SK-N-SH treated with all-trans-retinoic acid at 6 μM for 48 hours (cell line): Measurements from ENCODE around the gene PDZD2.

ENCODE experiments used
- ARNTL ChIP-seq: fragments of 450-650 bp; formaldehyde crosslinking; IDR thresholded peaks from 2 replicates; pipeline ENCODE4 v1.5.0; 2020; ENCODE audit warnings: low read depth, mild to moderate bottlenecking, moderate library complexity, borderline replicate concordance
- BACH2 ChIP-seq: fragments of 250-450 bp; sonication (Bioruptor Pico); IDR thresholded peaks from 2 replicates; pipeline ENCODE4 v1.9.0; 2021; ENCODE audit warnings: mild to moderate bottlenecking, borderline replicate concordance
- GLIS3 ChIP-seq: fragments of 250-450 bp; sonication (Bioruptor Pico); IDR thresholded peaks from 2 replicates; pipeline ENCODE4 v1.5.0; 2020; ENCODE audit warnings: mild to moderate bottlenecking, moderate library complexity
- PPARA ChIP-seq: fragments of 250-450 bp; sonication (Bioruptor Pico); IDR thresholded peaks from 2 replicates; pipeline ENCODE4 v1.5.0; 2020; ENCODE audit warnings: mild to moderate bottlenecking, borderline replicate concordance
- TOX ChIP-seq: fragments of 250-450 bp; sonication (Bioruptor Pico); IDR thresholded peaks from 2 replicates; pipeline ENCODE4 v1.8.0; 2021; ENCODE audit warnings: mild to moderate bottlenecking, moderate library complexity, borderline replicate concordance
- ZFP30 ChIP-seq: fragments of 450-650 bp; formaldehyde crosslinking; IDR thresholded peaks from 2 replicates; pipeline ENCODE4 v1.5.0; 2022; ENCODE audit warnings: mild to moderate bottlenecking, moderate library complexity
- TF ChIP-seq, protein P1 (sequence below): fragments of 250-450 bp; sonication (Bioruptor Pico); IDR thresholded peaks from 2 replicates; pipeline ENCODE4 v1.5.1; 2020; ENCODE audit warnings: low read depth, mild to moderate bottlenecking, moderate library complexity
- TF ChIP-seq, protein P2 (sequence below): fragments of 250-450 bp; sonication (Bioruptor Pico); IDR thresholded peaks from 2 replicates; pipeline ENCODE4 v1.8.0; 2020; ENCODE audit warnings: mild to moderate bottlenecking, moderate library complexity, borderline replicate concordance
- TF ChIP-seq, protein P3 (sequence below): fragments of 250-450 bp; sonication (Bioruptor Pico); IDR thresholded peaks from 2 replicates; pipeline ENCODE4 v1.5.0; 2020; ENCODE audit warnings: mild to moderate bottlenecking, moderate library complexity

DNA sequence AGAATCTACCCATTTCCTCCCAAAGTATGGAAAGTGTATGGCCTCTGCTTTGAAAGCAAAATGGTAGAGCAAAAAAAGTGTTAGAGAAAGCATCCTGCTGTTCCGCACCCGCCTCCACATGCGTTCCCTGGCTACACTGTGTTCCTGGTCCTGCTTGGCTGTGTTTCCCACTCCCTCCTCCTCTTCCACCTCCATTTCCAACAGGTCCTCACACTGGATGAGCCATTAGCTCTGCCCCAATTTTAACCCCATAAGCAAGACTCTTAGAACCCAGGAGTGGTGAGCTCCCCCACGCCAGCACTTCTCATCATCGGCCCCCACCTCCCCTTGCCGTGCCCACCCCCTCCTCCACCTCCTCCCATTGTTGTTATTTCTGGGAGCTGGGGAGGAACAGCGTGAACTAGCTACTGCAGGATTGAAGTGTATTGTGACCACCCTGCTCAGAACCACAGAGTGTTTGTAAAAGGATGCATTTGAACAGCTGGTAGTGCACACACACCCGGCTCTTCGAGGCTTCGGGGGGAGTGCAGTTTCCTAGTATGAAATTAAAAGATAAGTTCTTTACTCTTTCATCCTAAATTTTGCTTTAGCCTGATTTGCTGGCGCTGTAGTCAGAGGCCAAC, 120.0 kb downstream of the PDZD2 start:
- TF ChIP-seq PPARA (CRISPR knock-in tag), result no peak
- TF ChIP-seq GLIS3 (CRISPR knock-in tag), result no peak
- TF ChIP-seq, protein P1, sequence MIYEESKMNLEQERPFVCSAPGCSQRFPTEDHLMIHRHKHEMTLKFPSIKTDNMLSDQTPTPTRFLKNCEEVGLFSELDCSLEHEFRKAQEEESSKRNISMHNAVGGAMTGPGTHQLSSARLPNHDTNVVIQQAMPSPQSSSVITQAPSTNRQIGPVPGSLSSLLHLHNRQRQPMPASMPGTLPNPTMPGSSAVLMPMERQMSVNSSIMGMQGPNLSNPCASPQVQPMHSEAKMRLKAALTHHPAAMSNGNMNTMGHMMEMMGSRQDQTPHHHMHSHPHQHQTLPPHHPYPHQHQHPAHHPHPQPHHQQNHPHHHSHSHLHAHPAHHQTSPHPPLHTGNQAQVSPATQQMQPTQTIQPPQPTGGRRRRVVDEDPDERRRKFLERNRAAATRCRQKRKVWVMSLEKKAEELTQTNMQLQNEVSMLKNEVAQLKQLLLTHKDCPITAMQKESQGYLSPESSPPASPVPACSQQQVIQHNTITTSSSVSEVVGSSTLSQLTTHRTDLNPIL (CRISPR knock-in tag), result no peak
- TF ChIP-seq ZFP30 (CRISPR knock-in tag), result no peak
- no peak for TF ChIP-seq BACH2 (CRISPR knock-in tag)
- TF ChIP-seq, protein P2, sequence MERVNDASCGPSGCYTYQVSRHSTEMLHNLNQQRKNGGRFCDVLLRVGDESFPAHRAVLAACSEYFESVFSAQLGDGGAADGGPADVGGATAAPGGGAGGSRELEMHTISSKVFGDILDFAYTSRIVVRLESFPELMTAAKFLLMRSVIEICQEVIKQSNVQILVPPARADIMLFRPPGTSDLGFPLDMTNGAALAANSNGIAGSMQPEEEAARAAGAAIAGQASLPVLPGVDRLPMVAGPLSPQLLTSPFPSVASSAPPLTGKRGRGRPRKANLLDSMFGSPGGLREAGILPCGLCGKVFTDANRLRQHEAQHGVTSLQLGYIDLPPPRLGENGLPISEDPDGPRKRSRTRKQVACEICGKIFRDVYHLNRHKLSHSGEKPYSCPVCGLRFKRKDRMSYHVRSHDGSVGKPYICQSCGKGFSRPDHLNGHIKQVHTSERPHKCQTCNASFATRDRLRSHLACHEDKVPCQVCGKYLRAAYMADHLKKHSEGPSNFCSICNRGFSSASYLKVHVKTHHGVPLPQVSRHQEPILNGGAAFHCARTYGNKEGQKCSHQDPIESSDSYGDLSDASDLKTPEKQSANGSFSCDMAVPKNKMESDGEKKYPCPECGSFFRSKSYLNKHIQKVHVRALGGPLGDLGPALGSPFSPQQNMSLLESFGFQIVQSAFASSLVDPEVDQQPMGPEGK (CRISPR knock-in tag), result no peak
- no peak for TF ChIP-seq TOX (CRISPR knock-in tag)
- no peak for TF ChIP-seq ARNTL (CRISPR knock-in tag)
- TF ChIP-seq, protein P3, sequence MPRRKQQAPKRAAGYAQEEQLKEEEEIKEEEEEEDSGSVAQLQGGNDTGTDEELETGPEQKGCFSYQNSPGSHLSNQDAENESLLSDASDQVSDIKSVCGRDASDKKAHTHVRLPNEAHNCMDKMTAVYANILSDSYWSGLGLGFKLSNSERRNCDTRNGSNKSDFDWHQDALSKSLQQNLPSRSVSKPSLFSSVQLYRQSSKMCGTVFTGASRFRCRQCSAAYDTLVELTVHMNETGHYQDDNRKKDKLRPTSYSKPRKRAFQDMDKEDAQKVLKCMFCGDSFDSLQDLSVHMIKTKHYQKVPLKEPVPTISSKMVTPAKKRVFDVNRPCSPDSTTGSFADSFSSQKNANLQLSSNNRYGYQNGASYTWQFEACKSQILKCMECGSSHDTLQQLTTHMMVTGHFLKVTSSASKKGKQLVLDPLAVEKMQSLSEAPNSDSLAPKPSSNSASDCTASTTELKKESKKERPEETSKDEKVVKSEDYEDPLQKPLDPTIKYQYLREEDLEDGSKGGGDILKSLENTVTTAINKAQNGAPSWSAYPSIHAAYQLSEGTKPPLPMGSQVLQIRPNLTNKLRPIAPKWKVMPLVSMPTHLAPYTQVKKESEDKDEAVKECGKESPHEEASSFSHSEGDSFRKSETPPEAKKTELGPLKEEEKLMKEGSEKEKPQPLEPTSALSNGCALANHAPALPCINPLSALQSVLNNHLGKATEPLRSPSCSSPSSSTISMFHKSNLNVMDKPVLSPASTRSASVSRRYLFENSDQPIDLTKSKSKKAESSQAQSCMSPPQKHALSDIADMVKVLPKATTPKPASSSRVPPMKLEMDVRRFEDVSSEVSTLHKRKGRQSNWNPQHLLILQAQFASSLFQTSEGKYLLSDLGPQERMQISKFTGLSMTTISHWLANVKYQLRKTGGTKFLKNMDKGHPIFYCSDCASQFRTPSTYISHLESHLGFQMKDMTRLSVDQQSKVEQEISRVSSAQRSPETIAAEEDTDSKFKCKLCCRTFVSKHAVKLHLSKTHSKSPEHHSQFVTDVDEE (CRISPR knock-in tag), result no peak
